HG02870 (cell line): Measurements from ENCODE around the gene ATF2.

ENCODE experiments used
- ATAC-seq: cut with Tn5 transposase; IDR thresholded peaks from one replicate; pipeline ENCODE4 v1.9.1; 2021; ENCODE audit warnings: mild to moderate bottlenecking, moderate library complexity; ENCODE audit not compliant: unreplicated experiment

Gene ATF2

GRCh38 chr2:175030380-175031271 lies 137.4 kb downstream of the ATF2 start:
- ATAC-seq = peak; percentile 61

- no peak for ATAC-seq
Observed at GRCh38 chr2:175027755-175028154, 140.2 kb downstream of the ATF2 start.

GRCh38 chr2:175026385-175026784 lies 141.6 kb downstream of the ATF2 start:
- no peak for ATAC-seq

- no peak for ATAC-seq
Observed at GRCh38 chr2:175025946-175026345, 142.1 kb downstream of the ATF2 start.

GRCh38 chr2:175025233-175025632 lies 142.8 kb downstream of the ATF2 start:
- ATAC-seq = no peak

- ATAC-seq = no peak
Observed at GRCh38 chr2:175022923-175023322, 145.1 kb downstream of the ATF2 start.
